GM23248 (cell line): ENCODE data around the gene KCTD10. TPM values are rescaled to one million over a fixed set of nuclear protein-coding genes. Genes with fewer than 3 reads are reported as not detected.
A peak's percentile ranks its signal among the peaks of the same experiment; 100 is the strongest.

ENCODE experiments used
- DNase-seq: peaks from one replicate; pipeline ENCODE4 v3.0.0-alpha.2; 2015
- H2AFZ ChIP-seq: fragments of 200-600 bp; sonication (generic); 2 replicates; pipeline ENCODE4 v1.6.1; 2016; ENCODE audit warnings: antibody characterized with exemption
- H3F3A ChIP-seq: fragments of 200-600 bp; sonication (generic); 2 replicates; pipeline ENCODE4 v1.6.1; 2016; ENCODE audit warnings: mild to moderate bottlenecking, antibody characterized with exemption, mixed run types; ENCODE audit not compliant: insufficient read depth
- H3K27ac ChIP-seq: fragments of 200-600 bp; sonication (generic); 2 replicates; pipeline ENCODE4 v1.5.1; 2016; ENCODE audit warnings: mild to moderate bottlenecking
- H3K27me3 ChIP-seq: fragments of 200-600 bp; sonication (generic); replicated peaks from 2 replicates; pipeline ENCODE4 v1.6.1; 2016; ENCODE audit warnings: mild to moderate bottlenecking; ENCODE audit not compliant: insufficient read depth
- H3K36me3 ChIP-seq: fragments of 200-600 bp; sonication (generic); 2 replicates; pipeline ENCODE4 v1.6.1; 2016; ENCODE audit warnings: low read depth, mild to moderate bottlenecking
- H3K4me1 ChIP-seq: fragments of 200-600 bp; sonication (generic); 2 replicates; pipeline ENCODE4 v1.6.1; 2016; ENCODE audit warnings: mild to moderate bottlenecking; ENCODE audit not compliant: insufficient read depth
- H3K4me2 ChIP-seq: fragments of 200-600 bp; sonication (generic); one replicate; pipeline ENCODE4 v1.6.1; 2016; ENCODE audit warnings: mild to moderate bottlenecking; ENCODE audit not compliant: unreplicated experiment
- H3K4me3 ChIP-seq: fragments of 200-600 bp; sonication (generic); 2 replicates; pipeline ENCODE4 v1.5.1; 2016; ENCODE audit warnings: mild to moderate bottlenecking
- H3K79me2 ChIP-seq: fragments of 200-600 bp; sonication (generic); 2 replicates; pipeline ENCODE4 v1.6.1; 2016; ENCODE audit warnings: mild to moderate bottlenecking; ENCODE audit not compliant: insufficient read depth
- H3K9ac ChIP-seq: fragments of 200-600 bp; sonication (generic); 2 replicates; pipeline ENCODE4 v1.6.1; 2016; ENCODE audit warnings: mild to moderate bottlenecking
- H3K9me2 ChIP-seq: fragments of 200-600 bp; sonication (generic); 2 replicates; pipeline ENCODE4 v1.6.1; 2016; ENCODE audit warnings: mixed run types, mild to moderate bottlenecking, moderate library complexity; ENCODE audit not compliant: insufficient read depth
- H3K9me3 ChIP-seq: fragments of 200-600 bp; sonication (generic); one replicate; pipeline ENCODE4 v1.6.1; 2017; ENCODE audit warnings: low read depth
- H4K20me1 ChIP-seq: fragments of 200-600 bp; sonication (generic); 2 replicates; pipeline ENCODE4 v1.6.0; 2016; ENCODE audit not compliant: insufficient read depth
- EZH2 ChIP-seq: fragments of 200-600 bp; sonication (generic); IDR thresholded peaks from 2 replicates; pipeline ENCODE4 v1.6.1; 2018; ENCODE audit warnings: antibody characterized with exemption, mild to moderate bottlenecking; ENCODE audit not compliant: insufficient read depth, poor library complexity, severe bottlenecking
- EZH2phosphoT487 ChIP-seq: fragments of 200-600 bp; sonication (generic); IDR thresholded peaks from 2 replicates; pipeline ENCODE4 v1.6.1; 2018; ENCODE audit warnings: antibody characterized with exemption, moderate library complexity, mild to moderate bottlenecking, low read depth; ENCODE audit not compliant: insufficient read depth
- WGBS, 2 experiments: methylation state at CpG; one replicate each; pipeline ENCODE4 v1.1.6; 2015 to 2017; ENCODE audit warnings: low lambda C conversion rate in 2 of 2, low coverage in 1 of 2; ENCODE audit errors: missing lambda C conversion rate in 2 of 2; 5-methylcytosine and 5-hydroxymethylcytosine counted together
- in situ Hi-C: fragments of 300-500 bp; cut with MboI; formaldehyde crosslinking; loops from 2 replicates; pipeline ENCODE4 v1.15.0; 2020
- polyA plus RNA-seq: library from polyadenylated mRNA; unstranded; fragments of >200 nt; fragmentation: Nextera tagmentation; extraction: Ambion mirVana; gene quantifications from 2 replicates; pipeline ENCODE4 v1.2.1, GENCODE V29; 2016
- total RNA-seq: library from RNA; depleted of rRNA; stranded (reverse); fragments of >200 nt; shearing (Covaris generic); gene quantifications from 2 replicates; pipeline ENCODE4 v1.2.3, GENCODE V29; 2014

The KCTD10 gene
- total and polyA plus RNA-seq, 2 experiments from 2014 or later, result 81.1 to 117 TPM

GRCh38 chr12:109523071-109523470 is 46.0 kb upstream of the KCTD10 start:
- Histone ChIP-seq H2AFZ (no peak overlapping the region), H3K9me2 (no peaks in the 10 kb centered on the region), H3K27me3 (no peaks in the 10 kb centered on the region), H3K36me3 (peaks cover 19% of the 10 kb centered on the region; the same call in 1 of the 2 replicates), H3K9me3 (no peaks in the 10 kb centered on the region), H3F3A (peaks cover 17% of the 10 kb centered on the region), H3K4me1 (peaks cover 9% of the 10 kb centered on the region), H3K9ac (no peak overlapping the region), H3K79me2 (no peaks in the 10 kb centered on the region), H3K4me3 (no peak overlapping the region), H4K20me1 (no peaks in the 10 kb centered on the region), H3K27ac (no peak overlapping the region), H3K4me2 (no peak overlapping the region)
- no peak for TF ChIP-seq EZH2phosphoT487
- no peak for TF ChIP-seq EZH2
- WGBS, 2 experiments, result 83 to 87% methylated on average over 10 of the region's 10 CpGs
- DNase-seq, result no peak
- in situ Hi-C loops, result no loop called here

GRCh38 chr12:109521831-109522230 is 44.7 kb upstream of the KCTD10 start:
- peaks cover 9% of the 10 kb centered on the region for H3K4me1 ChIP-seq
- no peak overlapping the region for H3K27ac ChIP-seq

GRCh38 chr12:109519787-109520186 is 42.7 kb upstream of the KCTD10 start:
- H3K4me3 ChIP-seq, result no peak overlapping the region
- H3K4me2 ChIP-seq, result no peak overlapping the region
- H2AFZ ChIP-seq, result no peak overlapping the region
- H3K36me3 ChIP-seq, result peaks cover 22% of the 10 kb centered on the region; the same call in 1 of the 2 replicates
- peak overlapping the region; percentile 85 for H3K27ac ChIP-seq
- no peaks in the 10 kb centered on the region for H3K9me2 ChIP-seq
- 90 to 97% methylated on average over 6 of the region's 6 CpGs for WGBS, 2 experiments
- peaks cover 19% of the 10 kb centered on the region for H3F3A ChIP-seq
- H3K9me3 ChIP-seq, result no peaks in the 10 kb centered on the region
- no peak for DNase-seq
- no peaks in the 10 kb centered on the region for H3K27me3 ChIP-seq
- peak overlapping the region; percentile 57 for H3K9ac ChIP-seq
- H4K20me1 ChIP-seq, result no peaks in the 10 kb centered on the region
- no peaks in the 10 kb centered on the region for H3K79me2 ChIP-seq
- in situ Hi-C loops, result loop anchor here (10.0 kb wide), 1 partner anchor 255 kb away; no protein-coding TSS in a partner anchor
- H3K4me1 ChIP-seq, result peaks cover 9% of the 10 kb centered on the region
- TF ChIP-seq EZH2 (no peak), EZH2phosphoT487 (no peak)

More at GRCh38 chr12:109521831-109522230, 44.7 kb upstream of the KCTD10 start:
- Histone ChIP-seq H3K36me3 (peaks cover 19% of the 10 kb centered on the region; the same call in 1 of the 2 replicates), H3K9me2 (no peaks in the 10 kb centered on the region), H2AFZ (no peak overlapping the region), H3K27me3 (no peaks in the 10 kb centered on the region), H3K4me3 (no peak overlapping the region), H3K4me2 (no peak overlapping the region), H4K20me1 (no peaks in the 10 kb centered on the region), H3K9me3 (no peaks in the 10 kb centered on the region), H3K9ac (no peak overlapping the region), H3F3A (peaks cover 19% of the 10 kb centered on the region), H3K79me2 (no peaks in the 10 kb centered on the region)
- WGBS, 2 experiments, result 85 to 86% methylated on average over 10 of the region's 10 CpGs
- DNase-seq, result no peak
- no peak for TF ChIP-seq EZH2phosphoT487
- TF ChIP-seq EZH2, result no peak
- in situ Hi-C loops, result no loop called here

DNA sequence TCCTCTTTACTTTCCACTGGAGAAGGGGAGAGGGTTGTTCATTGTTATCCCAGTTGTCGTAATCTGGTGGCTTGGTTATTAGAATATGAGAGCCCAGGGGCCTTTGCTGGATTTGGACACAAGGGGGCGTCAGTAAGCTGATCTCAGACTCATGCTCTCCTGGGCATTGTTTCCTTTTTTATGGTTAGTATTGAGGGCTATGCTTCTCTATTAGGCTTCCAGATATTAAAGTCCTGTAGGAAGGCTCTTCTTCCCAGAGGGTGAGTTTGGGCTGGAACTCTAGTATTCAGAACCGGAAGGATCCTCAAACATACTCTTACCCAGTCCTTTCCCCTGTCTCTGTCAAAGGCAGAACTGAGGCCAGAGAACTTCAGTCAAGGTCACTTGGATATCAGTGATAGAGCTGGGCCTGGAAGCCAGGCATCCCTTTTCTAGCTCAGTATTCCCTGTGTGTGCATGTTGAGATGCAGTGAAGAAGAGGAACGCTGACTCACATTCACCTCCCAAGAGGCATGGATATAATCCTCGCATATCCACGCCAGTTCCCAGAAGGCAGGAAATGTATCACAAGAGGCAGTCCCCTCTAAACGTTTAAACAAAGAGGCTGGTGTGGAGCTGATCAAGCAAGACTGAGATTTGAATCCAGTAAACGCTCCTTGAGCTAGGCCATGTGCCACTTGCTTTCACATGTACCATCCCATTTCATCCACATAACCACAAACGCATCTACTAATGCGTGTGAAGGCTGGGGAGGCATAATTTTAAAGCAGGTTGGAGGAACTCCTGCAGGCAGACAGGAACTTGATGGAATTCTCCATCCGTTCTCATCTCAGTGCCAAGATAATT is 41.9 kb upstream of the KCTD10 start:
- H3F3A ChIP-seq, result peaks cover 19% of the 10 kb centered on the region
- no peaks in the 10 kb centered on the region for H3K9me2 ChIP-seq
- no peak overlapping the region for H2AFZ ChIP-seq
- H4K20me1 ChIP-seq, result no peaks in the 10 kb centered on the region
- no peaks in the 10 kb centered on the region for H3K9me3 ChIP-seq
- in situ Hi-C loops, result loop anchor here (10.0 kb wide), 1 partner anchor 256 kb away; no protein-coding TSS in a partner anchor
- DNase-seq, result peak; percentile 81
- no peak overlapping the region for H3K4me3 ChIP-seq
- H3K4me1 ChIP-seq, result peaks cover 9% of the 10 kb centered on the region
- H3K36me3 ChIP-seq, result peaks cover 22% of the 10 kb centered on the region; the same call in 1 of the 2 replicates
- H3K27ac ChIP-seq, result peak overlapping the region; percentile 85
- TF ChIP-seq EZH2 (no peak), EZH2phosphoT487 (no peak)
- no peaks in the 10 kb centered on the region for H3K27me3 ChIP-seq
- WGBS, 2 experiments, result 39 to 43% methylated on average over 11 of the region's 11 CpGs
- peak overlapping the region; percentile 57 for H3K9ac ChIP-seq
- no peaks in the 10 kb centered on the region for H3K79me2 ChIP-seq
- peak overlapping the region; percentile 51 for H3K4me2 ChIP-seq
